ENCODE results near the gene ALG9. TPM values are rescaled to one million over a fixed set of nuclear protein-coding genes. Genes with fewer than 3 reads are reported as not detected.

Gene ALG9
- total and polyA plus RNA-seq, 10 of the 15 experiments (the other 5 are each of a cell fraction or from before 2014, with no cell fraction given): 10.8 to 41.6 (median 25.5) TPM

DNA sequence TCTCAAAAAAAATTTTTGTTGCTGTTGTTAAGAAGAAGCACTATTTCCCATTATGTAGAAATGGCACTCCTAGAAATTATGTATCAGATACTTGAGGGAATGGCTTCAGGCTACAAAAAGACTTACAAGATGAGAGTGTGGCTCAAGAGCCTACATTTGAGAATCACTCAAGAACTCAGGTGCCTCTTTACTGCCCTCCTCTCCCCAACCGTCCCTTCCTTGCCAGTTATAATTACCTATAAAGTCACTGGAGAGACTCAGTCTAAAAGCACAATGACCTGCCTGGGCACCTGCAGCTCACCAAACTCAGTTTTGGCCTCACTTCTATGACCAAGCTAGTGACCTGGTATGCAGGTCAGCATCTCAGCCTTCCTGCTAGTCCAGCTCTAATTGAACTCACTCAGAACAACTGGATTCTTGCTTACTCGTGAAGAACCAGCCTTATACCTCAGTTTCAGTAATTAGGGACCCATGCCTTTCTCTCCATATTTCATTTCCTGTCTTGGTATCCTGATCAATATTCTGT is 63.3 kb downstream of the ALG9 start:
- SMC1A ChIA-PET (ENCODE audit: uncharacterized antibody, unreplicated experiment): interaction anchor here (2.9 kb wide), 1 partner anchor 31 kb away, joined by 13 read pairs; no protein-coding TSS in a partner anchor
- no peak overlapping the region for H3K4me2 ChIP-seq (ENCODE audit: control insufficient read depth, insufficient read depth)
- no peaks in the 10 kb centered on the region for H3K9me3 ChIP-seq (replicated peaks; ENCODE audit: control insufficient read depth, insufficient read depth, low read length)
- no peak for ATAC-seq
- in situ Hi-C loops (cut with MboI) (no loop called here), intact Hi-C loops (cut with micrococcal nuclease; ENCODE audit: unreplicated experiment) (no loop called here)
- no peaks in the 10 kb centered on the region for H4K20me1 ChIP-seq (ENCODE audit: control insufficient read depth, insufficient read depth)
- no peak for FAIRE-seq
- H3K27me3 ChIP-seq (replicated peaks in 1 of 2; ENCODE audit: control insufficient read depth in 2 of 2, insufficient read depth in 2 of 2, low read length in 1 of 2): no peaks in the 10 kb centered on the region
- peaks cover 6 to 8% of the 10 kb centered on the region in 2 experiments; a peak in 3 of 4 replicates for H3K36me3 ChIP-seq (ENCODE audit: control insufficient read depth in 2 of 2, insufficient read depth in 2 of 2, low read length in 1 of 2)
- POLR2A ChIA-PET: no interaction called here
- H3K9ac ChIP-seq (ENCODE audit: control insufficient read depth, insufficient read depth, low read length): no peak overlapping the region
- BruUV-seq (replicated peaks): no TSS peak
- H2AFZ ChIP-seq (ENCODE audit: control insufficient read depth, low read depth, low read length): no peak overlapping the region
- RAD21 ChIA-PET (ENCODE audit: unreplicated experiment): no interaction called here
- H3K4me3 ChIP-seq: no peak overlapping the region
- H3K4me1 ChIP-seq (ENCODE audit: control insufficient read depth, insufficient read depth, low read length): no peaks in the 10 kb centered on the region
- no peak overlapping the region for H3K27ac ChIP-seq (ENCODE audit: control insufficient read depth, insufficient read depth)
- no peak for DNase-seq (ENCODE audit: low read depth, low spot score)
- CTCF ChIA-PET: interaction anchor here (1.3 kb wide), 1 partner anchor 31 kb away, joined by 3 read pairs; no protein-coding TSS in a partner anchor
- WGBS (ENCODE audit: insufficient coverage, insufficient replicate concordance, low lambda C conversion rate, missing lambda C conversion rate): 100% methylated on average over 2 of the region's 2 CpGs
- H3K79me2 ChIP-seq (ENCODE audit: control insufficient read depth, insufficient read depth, low read length): no peaks in the 10 kb centered on the region
- no peak for TF ChIP-seq EZH2 (IDR thresholded peaks at IDR 0.05; ENCODE audit: borderline replicate concordance, control insufficient read depth, low read depth, low read length)
- no peak for TF ChIP-seq SMARCA5 (IDR thresholded peaks at IDR 0.05)
- TF ChIP-seq HDGF (IDR thresholded peaks at IDR 0.05): no peak
- no peak for TF ChIP-seq FOXM1 (IDR thresholded peaks at IDR 0.05; ENCODE audit: low read depth, low read length)
- TF ChIP-seq, protein P1, sequence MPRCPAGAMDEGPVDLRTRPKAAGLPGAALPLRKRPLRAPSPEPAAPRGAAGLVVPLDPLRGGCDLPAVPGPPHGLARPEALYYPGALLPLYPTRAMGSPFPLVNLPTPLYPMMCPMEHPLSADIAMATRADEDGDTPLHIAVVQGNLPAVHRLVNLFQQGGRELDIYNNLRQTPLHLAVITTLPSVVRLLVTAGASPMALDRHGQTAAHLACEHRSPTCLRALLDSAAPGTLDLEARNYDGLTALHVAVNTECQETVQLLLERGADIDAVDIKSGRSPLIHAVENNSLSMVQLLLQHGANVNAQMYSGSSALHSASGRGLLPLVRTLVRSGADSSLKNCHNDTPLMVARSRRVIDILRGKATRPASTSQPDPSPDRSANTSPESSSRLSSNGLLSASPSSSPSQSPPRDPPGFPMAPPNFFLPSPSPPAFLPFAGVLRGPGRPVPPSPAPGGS (IDR thresholded peaks at IDR 0.05; ENCODE audit: borderline replicate concordance, insufficient read depth, low read depth, low read length, poor library complexity, severe bottlenecking): no peak
- TF ChIP-seq POLR2AphosphoS2 (IDR thresholded peaks at IDR 0.05; ENCODE audit: low read depth, low read length): no peak
- TF ChIP-seq, protein P2, sequence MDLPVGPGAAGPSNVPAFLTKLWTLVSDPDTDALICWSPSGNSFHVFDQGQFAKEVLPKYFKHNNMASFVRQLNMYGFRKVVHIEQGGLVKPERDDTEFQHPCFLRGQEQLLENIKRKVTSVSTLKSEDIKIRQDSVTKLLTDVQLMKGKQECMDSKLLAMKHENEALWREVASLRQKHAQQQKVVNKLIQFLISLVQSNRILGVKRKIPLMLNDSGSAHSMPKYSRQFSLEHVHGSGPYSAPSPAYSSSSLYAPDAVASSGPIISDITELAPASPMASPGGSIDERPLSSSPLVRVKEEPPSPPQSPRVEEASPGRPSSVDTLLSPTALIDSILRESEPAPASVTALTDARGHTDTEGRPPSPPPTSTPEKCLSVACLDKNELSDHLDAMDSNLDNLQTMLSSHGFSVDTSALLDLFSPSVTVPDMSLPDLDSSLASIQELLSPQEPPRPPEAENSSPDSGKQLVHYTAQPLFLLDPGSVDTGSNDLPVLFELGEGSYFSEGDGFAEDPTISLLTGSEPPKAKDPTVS (IDR thresholded peaks at IDR 0.05; ENCODE audit: low read depth, low read length): no peak
- no peak for TF ChIP-seq CREM (IDR thresholded peaks at IDR 0.05; ENCODE audit: low read depth)
- TF ChIP-seq NFXL1 (IDR thresholded peaks at IDR 0.05; ENCODE audit: borderline replicate concordance): no peak
- TF ChIP-seq, protein P3, sequence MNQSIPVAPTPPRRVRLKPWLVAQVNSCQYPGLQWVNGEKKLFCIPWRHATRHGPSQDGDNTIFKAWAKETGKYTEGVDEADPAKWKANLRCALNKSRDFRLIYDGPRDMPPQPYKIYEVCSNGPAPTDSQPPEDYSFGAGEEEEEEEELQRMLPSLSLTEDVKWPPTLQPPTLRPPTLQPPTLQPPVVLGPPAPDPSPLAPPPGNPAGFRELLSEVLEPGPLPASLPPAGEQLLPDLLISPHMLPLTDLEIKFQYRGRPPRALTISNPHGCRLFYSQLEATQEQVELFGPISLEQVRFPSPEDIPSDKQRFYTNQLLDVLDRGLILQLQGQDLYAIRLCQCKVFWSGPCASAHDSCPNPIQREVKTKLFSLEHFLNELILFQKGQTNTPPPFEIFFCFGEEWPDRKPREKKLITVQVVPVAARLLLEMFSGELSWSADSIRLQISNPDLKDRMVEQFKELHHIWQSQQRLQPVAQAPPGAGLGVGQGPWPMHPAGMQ (IDR thresholded peaks at IDR 0.05; ENCODE audit: borderline replicate concordance): no peak
- no peak for TF ChIP-seq SUPT20H (IDR thresholded peaks at IDR 0.05; ENCODE audit: borderline replicate concordance, control insufficient read depth, low read depth, low read length)
- TF ChIP-seq NFYB (IDR thresholded peaks at IDR 0.05; ENCODE audit: insufficient read depth, low read depth, low read length): no peak
- TF ChIP-seq, protein P4, sequence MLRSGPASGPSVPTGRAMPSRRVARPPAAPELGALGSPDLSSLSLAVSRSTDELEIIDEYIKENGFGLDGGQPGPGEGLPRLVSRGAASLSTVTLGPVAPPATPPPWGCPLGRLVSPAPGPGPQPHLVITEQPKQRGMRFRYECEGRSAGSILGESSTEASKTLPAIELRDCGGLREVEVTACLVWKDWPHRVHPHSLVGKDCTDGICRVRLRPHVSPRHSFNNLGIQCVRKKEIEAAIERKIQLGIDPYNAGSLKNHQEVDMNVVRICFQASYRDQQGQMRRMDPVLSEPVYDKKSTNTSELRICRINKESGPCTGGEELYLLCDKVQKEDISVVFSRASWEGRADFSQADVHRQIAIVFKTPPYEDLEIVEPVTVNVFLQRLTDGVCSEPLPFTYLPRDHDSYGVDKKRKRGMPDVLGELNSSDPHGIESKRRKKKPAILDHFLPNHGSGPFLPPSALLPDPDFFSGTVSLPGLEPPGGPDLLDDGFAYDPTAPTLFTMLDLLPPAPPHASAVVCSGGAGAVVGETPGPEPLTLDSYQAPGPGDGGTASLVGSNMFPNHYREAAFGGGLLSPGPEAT (IDR thresholded peaks at IDR 0.05; ENCODE audit: low read depth): no peak

All from GM12878 (cell line).